ENCODE measurements around the gene RGS8. TPM values are rescaled to one million over a fixed set of nuclear protein-coding genes. Genes with fewer than 3 reads are reported as not detected.

RGS8 gene
- total and polyA plus RNA-seq, 2 donors from 2014 or later: not detected

- FAIRE-seq: no peak
Measured at GRCh38 chr1:182637769-182638168, 46.6 kb downstream of the RGS8 start.

GRCh38 chr1:182635871-182636270, 48.5 kb downstream of the RGS8 start:
- no peak for TF ChIP-seq CTCF (IDR thresholded peaks at IDR 0.05; ENCODE audit: borderline replicate concordance, extremely low read depth, insufficient read depth)
- H3K36me3 ChIP-seq (ENCODE audit: control insufficient read depth in 2 of 3, insufficient read depth in 3 of 3, low read length in 3 of 3): no peaks in the 10 kb centered on the region
- peaks cover 0 to 2% (median 0%) of the 10 kb centered on the region in 3 donors for H3K4me1 ChIP-seq (ENCODE audit: control insufficient read depth in 2 of 3, insufficient read depth in 2 of 3, low read depth in 1 of 3, low read length in 3 of 3)
- no peak overlapping the region for H3K4me3 ChIP-seq (ENCODE audit: low read length in 3 of 3)
- DNase-seq (no peak), FAIRE-seq (no peak)
- no peaks in the 10 kb centered on the region for H3K9me3 ChIP-seq (ENCODE audit: control insufficient read depth in 2 of 3, insufficient read depth in 1 of 3, low read length in 3 of 3)
- intact Hi-C loops (cut with DNase I): no loop called here
- H3K27me3 ChIP-seq (ENCODE audit: control insufficient read depth, insufficient read depth, low read length): no peaks in the 10 kb centered on the region
- no peak overlapping the region for H3K27ac ChIP-seq (ENCODE audit: low read depth in 2 of 2, low read length in 2 of 2)
- no peak overlapping the region for H3K9ac ChIP-seq (ENCODE audit: low read length in 3 of 3)

More at GRCh38 chr1:182637769-182638168, 46.6 kb downstream of the RGS8 start:
- no peak for DNase-seq
- Histone ChIP-seq H3K9me3 (ENCODE audit: control insufficient read depth in 2 of 3, insufficient read depth in 1 of 3, low read length in 3 of 3) (no peaks in the 10 kb centered on the region), H3K4me1 (ENCODE audit: control insufficient read depth in 2 of 3, insufficient read depth in 2 of 3, low read depth in 1 of 3, low read length in 3 of 3) (no peaks in the 10 kb centered on the region), H3K27me3 (ENCODE audit: control insufficient read depth, insufficient read depth, low read length) (no peaks in the 10 kb centered on the region), H3K4me3 (ENCODE audit: low read length in 3 of 3) (no peak overlapping the region), H3K9ac (ENCODE audit: low read length in 3 of 3) (no peak overlapping the region), H3K36me3 (ENCODE audit: control insufficient read depth in 2 of 3, insufficient read depth in 3 of 3, low read length in 3 of 3) (no peaks in the 10 kb centered on the region), H3K27ac (ENCODE audit: low read depth in 2 of 2, low read length in 2 of 2) (no peak overlapping the region)
- TF ChIP-seq CTCF (IDR thresholded peaks at IDR 0.05; ENCODE audit: borderline replicate concordance, extremely low read depth, insufficient read depth): no peak
- intact Hi-C loops (cut with DNase I): no loop called here

Other genes starting within 250 kb of the RGS8 start
- gene RGSL1, start 234.4 kb downstream of the RGS8 start, total RNA-seq: not detected
- gene RGSL1, start 234.4 kb downstream of the RGS8 start, polyA plus RNA-seq (ENCODE audit: insufficient read depth, low read depth, low replicate concordance): not detected
- gene RNASEL, start 95.3 kb downstream of the RGS8 start, total RNA-seq: 12.1 TPM
- gene RNASEL, start 95.3 kb downstream of the RGS8 start, polyA plus RNA-seq (ENCODE audit: insufficient read depth, low read depth, low replicate concordance): 6.0 TPM
- 4.2 TPM for gene RGS16, start 80.2 kb downstream of the RGS8 start, total RNA-seq
- gene RGS16, start 80.2 kb downstream of the RGS8 start, polyA plus RNA-seq (ENCODE audit: insufficient read depth, low read depth, low replicate concordance): 7.7 TPM
- 15.7 TPM for gene NPL, start 105.2 kb upstream of the RGS8 start, total RNA-seq
- 69.4 TPM for gene NPL, start 105.2 kb upstream of the RGS8 start, polyA plus RNA-seq (ENCODE audit: insufficient read depth, low read depth, low replicate concordance)
- 152 TPM for gene DHX9, start 154.8 kb upstream of the RGS8 start, total RNA-seq
- gene DHX9, start 154.8 kb upstream of the RGS8 start, polyA plus RNA-seq (ENCODE audit: insufficient read depth, low read depth, low replicate concordance): 72.3 TPM

All from kidney (tissue), 14 donors.